ENCODE results near the gene DIDO1.

- TF ChIP-seq POLR2A (IDR thresholded peaks at IDR 0.05): no peak
- TF ChIP-seq CTCF (IDR thresholded peaks at IDR 0.05): no peak
- no peak for TF ChIP-seq EP300 (IDR thresholded peaks at IDR 0.05)
- no peak for TF ChIP-seq POLR2AphosphoS5 (IDR thresholded peaks at IDR 0.05)
These were observed 2.5 kb downstream of the DIDO1 start for GRCh38 chr20:62923669-62924441.
